Omental fat pad (tissue), 4 donors: ENCODE data around the gene HPSE2. TPM values are rescaled to one million over a fixed set of nuclear protein-coding genes. Genes with fewer than 3 reads are reported as not detected.

Source experiments
- ATAC-seq: fragments of 150-250 bp; one replicate; pipeline ENCODE4 v1.9.1; 2016; ENCODE audit warnings: mild to moderate bottlenecking, moderate library complexity; ENCODE audit not compliant: low FRiP score
- DNase-seq: peaks from one replicate; pipeline ENCODE4 v3.0.0-alpha.2; 2019; ENCODE audit warnings: low spot score
- total RNA-seq, 4 donors: library from RNA; depleted of rRNA; stranded (reverse); fragments of >200 nt; gene quantifications; one replicate each; pipeline ENCODE4 v1.1.0, GENCODE V29; 2016
- TF ChIP-seq, protein P1 (sequence below), 3 donors: fragments of 450-650 bp; IDR thresholded peaks; one replicate each; pipeline ENCODE4 v1.5.1; 2016 to 2017; ENCODE audit warnings: antibody characterized with exemption in 3 of 3, mild to moderate bottlenecking in 3 of 3, moderate library complexity in 2 of 3

The HPSE2 gene
- total RNA-seq, 4 donors from 2014 or later: 0.24 to 1.5 (median 0.46) TPM

GRCh38 chr10:99224766-99225165 lies 10.9 kb downstream of the HPSE2 start:
- DNase-seq (no peak), ATAC-seq (no peak)
- TF ChIP-seq, protein P1, sequence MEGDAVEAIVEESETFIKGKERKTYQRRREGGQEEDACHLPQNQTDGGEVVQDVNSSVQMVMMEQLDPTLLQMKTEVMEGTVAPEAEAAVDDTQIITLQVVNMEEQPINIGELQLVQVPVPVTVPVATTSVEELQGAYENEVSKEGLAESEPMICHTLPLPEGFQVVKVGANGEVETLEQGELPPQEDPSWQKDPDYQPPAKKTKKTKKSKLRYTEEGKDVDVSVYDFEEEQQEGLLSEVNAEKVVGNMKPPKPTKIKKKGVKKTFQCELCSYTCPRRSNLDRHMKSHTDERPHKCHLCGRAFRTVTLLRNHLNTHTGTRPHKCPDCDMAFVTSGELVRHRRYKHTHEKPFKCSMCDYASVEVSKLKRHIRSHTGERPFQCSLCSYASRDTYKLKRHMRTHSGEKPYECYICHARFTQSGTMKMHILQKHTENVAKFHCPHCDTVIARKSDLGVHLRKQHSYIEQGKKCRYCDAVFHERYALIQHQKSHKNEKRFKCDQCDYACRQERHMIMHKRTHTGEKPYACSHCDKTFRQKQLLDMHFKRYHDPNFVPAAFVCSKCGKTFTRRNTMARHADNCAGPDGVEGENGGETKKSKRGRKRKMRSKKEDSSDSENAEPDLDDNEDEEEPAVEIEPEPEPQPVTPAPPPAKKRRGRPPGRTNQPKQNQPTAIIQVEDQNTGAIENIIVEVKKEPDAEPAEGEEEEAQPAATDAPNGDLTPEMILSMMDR (IDR thresholded peaks at IDR 0.05): no peak

GRCh38 chr10:99207340-99207739 lies 28.3 kb downstream of the HPSE2 start:
- DNase-seq: no peak
- TF ChIP-seq, protein P1 (IDR thresholded peaks at IDR 0.05): no peak
- ATAC-seq: no peak

DNA sequence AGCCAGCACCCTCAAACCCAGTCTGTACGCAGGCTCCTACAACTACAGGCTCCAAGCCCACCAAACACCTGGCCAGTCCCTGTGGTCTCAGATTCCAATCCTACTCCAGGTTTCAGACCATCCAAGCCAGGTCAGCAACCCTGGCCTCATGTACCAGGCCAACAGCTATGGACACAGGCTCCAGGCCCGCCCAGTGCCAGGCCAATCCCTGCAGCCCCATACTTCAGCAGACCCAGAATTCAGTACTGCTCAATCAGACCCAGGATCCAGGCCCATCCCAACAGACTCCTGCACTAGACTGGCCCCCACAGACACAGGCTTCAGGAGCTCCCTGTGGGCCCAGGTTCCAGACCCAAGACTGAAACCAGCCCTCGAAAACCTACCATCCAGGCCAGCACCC lies 32.3 kb downstream of the HPSE2 start:
- TF ChIP-seq, protein P1 (IDR thresholded peaks at IDR 0.05): no peak
- ATAC-seq (no peak), DNase-seq (no peak)

DNA sequence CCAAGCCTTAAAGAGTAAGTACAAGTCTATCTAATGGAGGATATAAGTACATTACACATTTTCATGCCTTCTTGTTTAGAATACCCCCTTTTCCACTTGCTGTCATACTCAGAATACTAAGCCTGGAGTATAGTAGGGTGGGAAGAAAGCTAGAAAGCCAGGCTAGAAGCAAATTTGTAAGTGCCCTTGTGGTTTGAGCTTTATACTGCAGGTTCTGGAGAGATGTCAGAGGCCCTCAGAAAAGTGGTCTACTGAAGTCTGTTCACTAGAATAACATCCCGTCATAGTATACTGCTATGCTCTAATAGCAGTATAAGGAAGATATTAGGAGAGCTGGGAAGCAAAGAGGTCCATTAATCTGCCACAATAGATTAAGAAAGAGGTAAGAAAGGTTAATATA lies 62.7 kb downstream of the HPSE2 start:
- TF ChIP-seq, protein P1 (IDR thresholded peaks at IDR 0.05): no peak
- no peak for DNase-seq
- ATAC-seq: no peak

DNA sequence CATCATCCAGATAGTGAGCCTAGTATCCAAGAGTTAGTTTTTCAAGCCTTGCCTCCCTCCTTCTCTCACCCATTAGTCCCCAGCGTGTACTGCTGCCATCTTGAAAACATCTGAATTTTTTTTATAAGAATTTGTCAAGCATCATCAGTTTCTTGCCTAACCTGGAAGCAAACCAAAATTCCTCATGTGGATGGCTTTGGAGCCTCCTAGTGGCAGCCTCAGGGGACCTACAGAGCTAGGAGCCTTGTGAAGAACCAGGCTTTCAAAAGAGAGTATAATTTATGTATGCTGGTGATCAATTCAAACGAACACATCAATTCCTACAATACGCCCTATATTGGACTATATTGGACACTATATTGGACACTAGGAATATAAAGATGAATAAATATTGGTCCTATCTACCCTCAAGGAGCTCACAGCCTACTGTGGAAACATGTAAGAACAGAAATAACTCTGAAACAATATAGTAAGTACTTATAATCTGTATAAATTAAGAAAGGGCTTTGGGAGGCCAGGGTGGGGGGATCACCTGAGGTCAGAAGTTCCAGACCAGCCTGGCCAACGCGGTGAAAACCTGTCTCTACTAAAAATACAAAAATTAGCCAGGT lies 63.4 kb downstream of the HPSE2 start:
- TF ChIP-seq, protein P1 (IDR thresholded peaks at IDR 0.05): no peak
- no peak for ATAC-seq
- no peak for DNase-seq

- no peak for ATAC-seq
- TF ChIP-seq, protein P1 (IDR thresholded peaks at IDR 0.05): no peak
Observed at GRCh38 chr10:99170116-99170675, 65.5 kb downstream of the HPSE2 start.

DNA sequence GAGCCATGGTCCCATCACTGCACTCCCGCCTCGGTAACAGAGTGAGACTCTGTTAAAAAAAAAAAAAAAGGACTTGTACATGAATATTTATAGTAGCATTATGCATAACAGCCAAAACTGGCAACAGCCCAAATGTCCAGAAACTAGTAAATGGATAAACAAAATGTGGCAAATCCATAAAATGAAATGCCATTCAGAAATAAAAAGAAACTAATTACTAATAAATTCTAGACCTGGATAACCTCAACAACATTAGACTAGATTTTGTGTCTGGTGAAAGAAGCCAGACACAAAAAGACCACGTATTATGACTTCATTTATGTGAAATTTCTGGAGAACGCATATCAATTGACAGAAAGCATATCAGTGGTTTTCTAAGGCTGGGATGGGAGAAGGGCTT lies 74.5 kb downstream of the HPSE2 start:
- DNase-seq: no peak
- TF ChIP-seq, protein P1 (IDR thresholded peaks at IDR 0.05): no peak
- no peak for ATAC-seq

More at GRCh38 chr10:99170116-99170675, 65.5 kb downstream of the HPSE2 start:
- DNase-seq: no peak
